ENCODE data around the gene FAIM. TPM values are rescaled to one million over a fixed set of nuclear protein-coding genes. Genes with fewer than 3 reads are reported as not detected.
"Not testable (repeated sequence)": the region's sequence is repeated elsewhere in the genome, so short reads cannot be mapped to it uniquely, and the experiment has no call there.

Gene FAIM
- polyA plus RNA-seq, 4 donors = 25.2 to 38.1 (median 34.5) TPM

GRCh38 chr3:138600100-138600745 is 8.3 kb upstream of the FAIM start:
- DNase-seq (ENCODE audit: low read depth in 4 of 4, low spot score in 3 of 4) = no peak

DNA sequence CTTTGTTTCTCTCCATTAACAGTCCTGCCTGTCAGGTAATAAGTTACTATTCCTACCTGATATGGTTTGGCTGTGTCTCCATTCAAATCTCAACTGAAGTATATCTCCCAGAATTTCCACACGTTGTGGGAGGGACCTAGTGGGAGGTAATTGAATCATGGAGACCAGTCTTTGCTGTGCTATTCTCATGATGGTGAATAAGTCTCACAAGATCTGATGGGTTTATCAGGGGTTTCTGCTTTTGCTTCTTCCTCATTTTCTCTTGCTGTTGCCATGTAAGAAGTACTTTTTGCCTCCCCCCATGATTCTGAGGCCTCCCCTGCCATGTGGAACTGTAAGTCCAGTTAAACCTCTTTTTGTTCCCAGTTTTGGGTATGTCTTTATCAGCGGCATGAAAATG is 6.9 kb upstream of the FAIM start:
- not testable (repeated sequence) for DNase-seq (ENCODE audit: low read depth in 4 of 4, low spot score in 3 of 4)

DNA sequence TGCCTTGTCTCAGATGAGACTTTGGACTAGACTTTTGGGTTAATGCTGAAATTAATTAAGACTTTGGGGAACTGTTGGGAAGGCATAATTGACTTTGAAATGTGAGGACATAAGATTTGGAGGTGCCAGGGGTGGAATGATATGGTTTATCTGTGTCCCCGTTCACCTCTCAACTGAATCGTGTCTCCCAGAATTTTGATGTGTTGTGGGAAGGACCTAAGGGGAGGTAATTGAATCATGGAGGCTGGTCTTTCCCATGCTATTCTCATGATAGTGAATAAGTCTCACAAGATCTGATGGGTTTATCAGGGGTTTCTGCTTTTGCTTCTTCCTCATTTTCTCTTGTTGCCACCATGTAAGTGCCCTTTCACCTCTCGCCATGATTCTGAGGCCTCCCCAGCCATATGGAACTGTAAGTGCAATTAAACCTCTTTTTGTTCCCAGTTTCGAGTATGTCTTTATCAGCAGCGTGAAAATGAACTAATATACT is 4.4 kb upstream of the FAIM start:
- DNase-seq (ENCODE audit: low read depth in 4 of 4, low spot score in 3 of 4) = not testable (repeated sequence)

- no peak for DNase-seq (ENCODE audit: low read depth in 4 of 4, low spot score in 3 of 4)
Measured at GRCh38 chr3:138609898-138610266, 1.3 kb downstream of the FAIM start.

- no peak for DNase-seq (ENCODE audit: low read depth in 4 of 4, low spot score in 3 of 4)
Measured at GRCh38 chr3:138615462-138615861, 6.9 kb downstream of the FAIM start.

DNA sequence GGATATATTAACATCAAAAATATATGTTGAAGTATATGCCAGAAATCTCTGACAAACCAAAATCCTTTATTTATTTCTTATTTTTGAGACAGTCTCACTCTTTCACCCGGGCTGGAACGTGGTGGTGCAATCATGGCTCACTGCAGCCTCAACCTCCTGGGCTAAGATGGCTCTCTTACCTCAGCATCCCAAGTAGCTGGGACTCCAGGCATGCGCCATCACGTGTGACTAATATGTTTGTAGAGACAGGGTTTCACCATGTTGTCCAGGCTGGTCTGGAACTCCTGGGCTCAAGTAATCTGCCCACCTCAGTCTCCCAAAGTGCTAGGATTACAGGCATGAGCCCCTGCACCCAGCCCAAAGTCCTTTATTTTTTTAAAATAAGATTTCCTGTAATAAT is 11.9 kb downstream of the FAIM start:
- no peak for DNase-seq (ENCODE audit: low read depth in 4 of 4, low spot score in 3 of 4)

DNA sequence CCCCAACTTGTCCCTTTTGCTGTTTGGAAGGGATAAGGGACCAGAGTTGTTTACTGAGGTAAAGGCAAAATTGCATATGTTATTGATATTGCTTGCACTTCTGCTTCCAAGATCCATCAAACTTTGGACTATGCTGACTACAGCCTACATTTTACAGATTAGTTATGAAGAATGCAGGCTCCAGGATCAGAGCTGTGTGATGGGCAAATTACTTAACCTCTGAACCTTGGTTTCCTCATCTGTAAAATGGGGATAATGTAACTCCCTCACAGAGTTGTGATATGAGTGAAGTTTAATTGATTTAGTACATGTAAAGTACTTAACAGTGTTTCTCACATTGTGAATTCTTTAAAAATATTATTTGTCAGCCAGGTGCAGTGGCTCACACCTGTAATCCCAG is 15.9 kb downstream of the FAIM start:
- DNase-seq (ENCODE audit: low read depth in 4 of 4, low spot score in 3 of 4) = no peak

DNA sequence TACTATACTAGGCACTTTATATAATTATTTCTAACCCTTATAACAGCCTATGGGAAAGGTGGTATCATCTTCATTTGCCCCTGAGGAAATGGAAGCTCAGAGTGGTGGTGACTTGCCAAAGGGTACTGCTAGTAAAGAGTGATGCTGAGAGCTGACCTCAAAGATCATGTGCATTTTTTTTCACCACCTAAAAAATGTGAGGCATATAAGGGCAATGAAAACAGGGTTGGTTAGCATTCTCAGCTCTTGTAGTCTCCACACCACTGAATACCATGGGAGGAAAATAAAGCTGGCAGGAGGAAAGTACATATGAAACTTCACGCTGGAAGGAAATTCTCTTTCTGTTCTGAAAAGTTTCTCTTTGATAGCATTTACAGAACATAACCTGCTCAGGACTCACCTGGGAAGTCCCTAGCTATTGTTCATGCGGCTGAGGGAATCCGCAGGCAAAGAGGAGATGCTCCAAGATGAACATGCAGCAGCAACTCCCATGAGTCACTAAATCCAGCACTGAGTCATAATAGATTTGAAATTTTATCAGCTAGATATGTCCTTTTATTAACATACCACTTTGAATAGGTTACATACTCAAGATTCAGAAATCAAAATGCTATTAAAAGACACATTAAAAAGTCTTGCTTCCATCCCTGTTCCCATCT is 17.3 kb downstream of the FAIM start:
- DNase-seq (ENCODE audit: low read depth in 4 of 4, low spot score in 3 of 4) = no peak

DNA sequence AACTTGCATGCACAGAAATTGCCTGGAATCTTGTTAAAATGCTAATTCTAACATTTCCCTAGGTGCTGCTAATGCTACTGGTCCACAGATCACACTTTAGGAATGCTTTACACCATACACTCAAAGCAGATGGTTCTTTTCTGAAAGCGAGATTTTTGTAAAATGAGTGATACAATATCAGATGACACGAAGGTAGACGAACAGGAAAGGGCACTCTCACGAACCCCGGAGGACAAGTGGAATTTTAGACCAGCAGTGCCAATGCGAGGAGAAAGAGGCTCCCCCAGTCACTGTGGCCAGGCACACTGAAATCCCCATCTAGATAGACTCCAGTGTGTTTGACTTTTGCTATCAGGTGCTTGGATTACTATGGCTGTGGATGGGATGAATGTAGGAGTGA is 21.0 kb downstream of the FAIM start:
- no peak for DNase-seq (ENCODE audit: low read depth in 4 of 4, low spot score in 3 of 4)

GRCh38 chr3:138638641-138639040 is 30.1 kb downstream of the FAIM start:
- DNase-seq (ENCODE audit: low read depth in 4 of 4, low spot score in 3 of 4) = no peak

- no peak for DNase-seq (ENCODE audit: low read depth in 4 of 4, low spot score in 3 of 4)
Measured at GRCh38 chr3:138640537-138640936, 32.0 kb downstream of the FAIM start.

GRCh38 chr3:138642226-138642926 is 33.8 kb downstream of the FAIM start:
- no peak for DNase-seq (ENCODE audit: low read depth in 4 of 4, low spot score in 3 of 4)

GRCh38 chr3:138642927-138643253 is 34.3 kb downstream of the FAIM start:
- DNase-seq (ENCODE audit: low read depth in 4 of 4, low spot score in 3 of 4) = no peak

DNA sequence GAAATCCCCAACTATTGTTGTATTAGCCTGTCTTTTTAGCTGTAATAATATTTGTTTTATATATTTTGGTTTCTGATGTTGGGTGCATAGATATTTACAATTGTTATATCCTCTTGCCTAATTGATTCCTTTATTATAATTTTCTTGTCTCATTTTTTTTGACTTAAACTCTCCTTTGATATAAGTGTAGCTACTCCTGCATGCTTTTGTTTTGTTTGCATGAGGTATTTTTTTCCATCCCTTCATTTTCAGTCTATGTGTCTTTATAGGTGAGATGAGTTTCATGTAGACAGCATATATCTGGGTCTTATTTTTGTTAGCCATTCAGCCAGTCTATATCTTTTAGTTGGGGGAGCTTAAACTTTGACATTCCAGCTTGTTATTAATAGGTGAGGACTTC is 37.4 kb downstream of the FAIM start:
- DNase-seq (ENCODE audit: low read depth in 4 of 4, low spot score in 3 of 4) = no peak

DNA sequence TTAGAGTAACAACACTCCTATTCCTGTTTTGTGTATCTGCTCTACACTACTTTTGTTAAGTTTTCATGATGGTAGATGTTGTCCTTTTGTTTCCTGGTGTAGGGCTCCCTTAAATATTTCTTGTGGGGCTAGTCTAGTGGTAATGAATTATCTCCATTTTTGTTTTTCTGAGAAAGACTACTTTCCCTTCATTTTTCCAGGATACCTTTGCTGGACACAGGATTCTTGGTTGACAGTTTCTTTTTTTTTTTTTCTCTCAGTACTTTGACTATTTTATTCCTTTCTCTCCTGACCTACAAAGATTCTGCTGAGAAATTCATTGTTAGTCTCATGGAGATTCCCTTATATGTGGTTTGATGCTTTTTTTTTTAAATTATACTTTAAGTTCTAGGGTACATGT is 37.9 kb downstream of the FAIM start:
- DNase-seq (ENCODE audit: low read depth in 4 of 4, low spot score in 3 of 4) = no peak

- no peak for DNase-seq (ENCODE audit: low read depth in 4 of 4, low spot score in 3 of 4)
Measured at GRCh38 chr3:138649134-138649533, 40.6 kb downstream of the FAIM start.

GRCh38 chr3:138653567-138653966 is 45.0 kb downstream of the FAIM start:
- no peak for DNase-seq (ENCODE audit: low read depth in 4 of 4, low spot score in 3 of 4)

DNA sequence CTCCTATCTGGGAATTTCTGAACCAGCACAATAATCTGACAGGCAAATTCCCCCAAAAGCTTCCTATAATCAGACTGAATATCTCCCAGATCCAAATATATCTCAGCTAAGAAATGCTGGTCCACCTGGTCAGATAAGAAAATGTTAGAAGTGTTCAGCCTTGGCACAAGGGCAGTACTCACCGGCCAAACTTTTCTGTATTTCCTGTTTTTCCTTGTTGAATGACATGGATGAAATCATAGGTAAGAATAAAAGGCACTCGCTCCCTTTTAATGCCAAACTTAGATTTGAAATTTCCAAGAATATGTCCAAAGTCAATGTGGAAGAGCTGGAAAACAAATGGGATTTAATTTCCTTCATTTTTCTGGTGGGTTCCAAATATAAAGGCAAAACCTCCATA is 48.9 kb downstream of the FAIM start:
- no peak for DNase-seq (ENCODE audit: low read depth in 4 of 4, low spot score in 3 of 4)

DNA sequence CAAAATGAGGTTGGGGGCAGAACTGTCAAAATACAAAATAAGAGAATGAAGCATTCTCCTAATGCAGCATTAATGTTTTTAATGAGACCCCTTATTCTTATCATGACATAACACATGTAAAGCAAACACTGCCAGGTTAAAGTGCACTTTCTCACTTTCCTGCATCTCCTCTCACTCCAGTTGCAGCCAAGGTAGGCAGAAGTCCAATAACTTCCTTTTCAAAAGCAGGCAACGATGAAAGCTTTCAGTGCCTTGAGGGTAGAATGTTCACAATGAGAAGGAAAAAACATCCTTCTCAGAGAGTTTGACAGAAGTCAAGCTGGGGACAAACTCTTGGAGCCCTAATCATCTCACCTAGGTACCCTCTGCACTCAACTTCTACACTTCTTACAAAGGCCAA is 59.5 kb downstream of the FAIM start:
- DNase-seq (ENCODE audit: low read depth in 4 of 4, low spot score in 3 of 4) = no peak

DNA sequence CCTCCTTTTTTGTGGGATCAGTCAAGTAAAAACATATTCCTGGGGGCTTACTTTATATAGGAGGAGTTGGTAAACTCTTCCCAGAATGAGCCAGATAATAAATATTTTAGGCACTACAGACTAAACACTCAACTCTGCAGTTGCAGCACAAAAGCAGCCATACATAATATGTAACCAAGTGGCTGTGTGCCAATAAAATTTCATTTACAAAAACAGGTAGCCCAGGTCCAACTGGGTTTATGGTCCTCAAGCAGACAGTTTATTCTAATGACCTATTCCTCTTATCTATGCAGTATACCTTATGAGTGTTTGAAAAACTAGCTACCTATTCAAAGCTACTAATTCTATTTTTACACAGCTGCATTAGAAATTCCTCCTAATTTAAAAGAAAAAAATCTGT is 61.8 kb downstream of the FAIM start:
- DNase-seq (ENCODE audit: low read depth in 4 of 4, low spot score in 3 of 4) = no peak

GRCh38 chr3:138673641-138674530 is 65.3 kb downstream of the FAIM start:
- DNase-seq (ENCODE audit: low read depth in 4 of 4, low spot score in 3 of 4) = no peak
